T-helper 2 cell treated with Interferon-gamma antibody and Interleukin-4, amounts not matched to agents 100 ng/mL and 5 ng/mL, for 36 hours (primary cell): ENCODE results near the gene C17orf113. TPM values are rescaled to one million over a fixed set of nuclear protein-coding genes. Genes with fewer than 3 reads are reported as not detected.

ENCODE experiments used
- intact Hi-C: fragments of 100-400 bp; cut with micrococcal nuclease; formaldehyde crosslinking; loops from one replicate; pipeline ENCODE4 v1.15.1; 2023
- total RNA-seq: library from RNA; stranded (reverse); gene quantifications from 2 replicates; pipeline ENCODE4 v1.2.3, GENCODE V29; 2022

Gene C17orf113
- total RNA-seq, 1 donor from 2014 or later = 0.05 TPM

GRCh38 chr17:42042598-42043319 is 7.6 kb downstream of the C17orf113 start:
- intact Hi-C loops = no loop called here

- intact Hi-C loops = no loop called here
Observed at GRCh38 chr17:42041619-42042018, 8.8 kb downstream of the C17orf113 start.

GRCh38 chr17:42040818-42041217 is 9.6 kb downstream of the C17orf113 start:
- intact Hi-C loops = no loop called here

- intact Hi-C loops = no loop called here
Observed at GRCh38 chr17:42039794-42040763, 10.3 kb downstream of the C17orf113 start.

- intact Hi-C loops = no loop called here
Observed at GRCh38 chr17:42038221-42038973, 12.0 kb downstream of the C17orf113 start.

GRCh38 chr17:42034059-42034458 is 16.3 kb downstream of the C17orf113 start:
- intact Hi-C loops = no loop called here

- intact Hi-C loops = no loop called here
Observed at GRCh38 chr17:42031584-42031983, 18.8 kb downstream of the C17orf113 start.

- intact Hi-C loops = loop anchor here (5.0 to 10.0 kb wide), 2 partner anchors 39 to 294 kb away; partner anchors contain the start of gene HAP1
Observed at GRCh38 chr17:42028791-42029127, 21.6 kb downstream of the C17orf113 start.

- intact Hi-C loops = loop anchor here (5.0 to 10.0 kb wide), 2 partner anchors 39 to 293 kb away; partner anchors contain the start of gene HAP1
Observed at GRCh38 chr17:42027961-42028790, 22.2 kb downstream of the C17orf113 start.

GRCh38 chr17:42027590-42027889 is 22.9 kb downstream of the C17orf113 start:
- intact Hi-C loops = loop anchor here (5.0 to 10.0 kb wide), 2 partner anchors 40 to 293 kb away; partner anchors contain the start of gene HAP1

- intact Hi-C loops = loop anchor here (5.0 to 10.0 kb wide), 2 partner anchors 40 to 292 kb away; partner anchors contain the start of gene HAP1
Observed at GRCh38 chr17:42026857-42027589, 23.4 kb downstream of the C17orf113 start.

- intact Hi-C loops = loop anchor here (1.0 to 10.0 kb wide), 3 partner anchors 41 to 291 kb away; partner anchors contain the start of gene HAP1
Observed at GRCh38 chr17:42025936-42026335, 24.5 kb downstream of the C17orf113 start.

- intact Hi-C loops = loop anchor here (1.0 to 10.0 kb wide), 3 partner anchors 42 to 290 kb away; partner anchors contain the start of gene HAP1
Observed at GRCh38 chr17:42025191-42025579, 25.2 kb downstream of the C17orf113 start.

GRCh38 chr17:42023524-42024349 is 26.7 kb downstream of the C17orf113 start:
- intact Hi-C loops = loop anchor here (10.0 kb wide), 1 partner anchor 289 kb away; the partner anchor contains the start of gene HAP1

- intact Hi-C loops = loop anchor here (1.0 to 10.0 kb wide), 2 partner anchors 134 to 286 kb away; partner anchors contain the start of gene HAP1
Observed at GRCh38 chr17:42020845-42021244, 29.6 kb downstream of the C17orf113 start.

- intact Hi-C loops = loop anchor here (1.0 to 10.0 kb wide), 4 partner anchors 102 to 368 kb away; partner anchors contain the start of genes ACLY, HAP1 and STAT3
Observed at GRCh38 chr17:42019509-42020404, 30.6 kb downstream of the C17orf113 start, which contains the start of gene NKIRAS2. NKIRAS2 (plus strand) TSS chr17:42020090; CDS start chr17:42021578, 1,488 bp downstream.

GRCh38 chr17:42018988-42019387 is 31.4 kb downstream of the C17orf113 start:
- intact Hi-C loops = loop anchor here (5.0 kb wide), 2 partner anchors 102 to 368 kb away; partner anchors contain the start of genes ACLY and STAT3
